PFSK-1 (cell line): ENCODE measurements around the gene TBRG4.

Experiments used
- POLR2AphosphoS5 ChIP-seq: IDR thresholded peaks from 2 replicates; pipeline ENCODE4 v1.6.1; 2012; ENCODE audit warnings: low read depth, mild to moderate bottlenecking, control low read depth, low read length, moderate library complexity
- REST ChIP-seq, 2 experiments: IDR thresholded peaks; 2 replicates each; pipeline versions ENCODE4 v1.6.1 to v1.8.0; 2011 to 2012; ENCODE audit warnings: low read depth in 2 of 2, low read length in 2 of 2, control low read depth in 1 of 2, inconsistent platforms in 1 of 2, mild to moderate bottlenecking in 1 of 2, moderate library complexity in 1 of 2; ENCODE audit not compliant: insufficient read depth in 1 of 2
- SIN3A ChIP-seq: IDR thresholded peaks from 2 replicates; pipeline ENCODE4 v1.6.1; 2012; ENCODE audit warnings: mild to moderate bottlenecking, low read length, moderate library complexity, borderline replicate concordance; ENCODE audit not compliant: insufficient read depth

DNA sequence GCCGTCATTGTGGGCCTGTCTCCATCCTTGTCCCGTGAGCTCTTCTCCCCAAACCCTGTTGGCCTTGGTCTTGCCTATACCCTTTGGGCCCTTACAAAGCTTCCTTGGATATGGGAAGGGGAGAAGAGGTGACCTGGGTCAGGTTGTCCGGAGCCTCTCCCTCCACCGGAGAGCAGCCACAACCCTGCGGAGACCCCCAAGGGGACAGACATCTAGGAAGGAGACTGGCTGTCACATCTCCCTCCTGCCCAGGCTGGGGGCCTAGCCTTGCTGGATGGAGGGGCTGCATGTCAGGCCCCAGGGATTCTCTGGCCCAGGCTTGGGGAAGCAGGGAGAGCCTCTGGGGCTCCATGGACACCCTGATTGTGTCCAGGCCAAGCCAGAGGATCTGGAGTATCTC is 34.6 kb downstream of the TBRG4 start:
- TF ChIP-seq POLR2AphosphoS5: no peak
- no peak for TF ChIP-seq REST (IDR thresholded peaks at IDR 0.05; ENCODE audit: insufficient read depth in 1 of 2, low read depth in 2 of 2, low read length in 2 of 2)
- TF ChIP-seq SIN3A: no peak
